SH-SY5Y (cell line): Measurements from ENCODE around the gene KCTD6.

Source experiments
- GATA2 ChIP-seq: IDR thresholded peaks from 2 replicates; pipeline ENCODE4 v1.6.1; 2011; ENCODE audit warnings: mild to moderate bottlenecking, low read depth, low read length
- GATA3 ChIP-seq: IDR thresholded peaks from 2 replicates; pipeline ENCODE4 v1.6.1; 2011; ENCODE audit warnings: low read depth, mild to moderate bottlenecking, low read length, moderate library complexity

KCTD6 gene

GRCh38 chr3:58540176-58540858 is 48.4 kb downstream of the KCTD6 start:
- TF ChIP-seq GATA3, result no peak
- no peak for TF ChIP-seq GATA2

- TF ChIP-seq GATA2 (no peak), GATA3 (no peak)
These were observed 52.6 kb downstream of the KCTD6 start for GRCh38 chr3:58544541-58544940.

GRCh38 chr3:58551636-58552180 is 59.8 kb downstream of the KCTD6 start:
- no peak for TF ChIP-seq GATA3
- no peak for TF ChIP-seq GATA2
